CD4-positive, alpha-beta T cell treated with Interleukin-12 subunit alpha and Interleukin-12 subunit beta, for 1 hour (primary cell): ENCODE data around the gene FLG.
"Not testable (repeated sequence)": the region's sequence is repeated elsewhere in the genome, so short reads cannot be mapped to it uniquely, and the experiment has no call there.

ENCODE experiments used
- DNase-seq: peaks from one replicate; pipeline ENCODE4 v3.0.0-alpha.2; 2020

The FLG gene

DNA sequence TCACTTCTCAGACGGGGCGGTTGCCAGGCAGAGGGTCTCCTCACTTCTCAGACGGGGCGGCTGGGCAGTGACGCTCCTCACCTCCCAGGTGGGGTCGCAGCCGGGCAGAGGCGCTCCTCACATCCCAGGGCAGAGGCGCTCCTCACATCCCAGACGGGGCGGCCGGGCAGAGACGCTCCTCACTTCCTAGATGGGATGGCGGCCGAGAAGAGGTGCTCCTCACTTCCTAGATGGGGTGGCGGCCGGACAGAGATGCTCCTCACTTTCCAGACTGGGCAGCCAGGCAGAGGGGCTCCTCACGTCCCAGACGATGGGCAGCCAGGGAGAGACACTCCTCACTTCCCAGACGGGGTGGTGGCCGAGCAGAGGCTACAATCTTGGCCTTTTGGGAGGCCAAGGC lies 68.6 kb downstream of the FLG start:
- DNase-seq, result not testable (repeated sequence)
